GM19035 (cell line): ENCODE measurements around the gene GYPB.
"Not testable (repeated sequence)": the region's sequence is repeated elsewhere in the genome, so short reads cannot be mapped to it uniquely, and the experiment has no call there.

ENCODE experiments used
- ATAC-seq: cut with Tn5 transposase; IDR thresholded peaks from one replicate; pipeline ENCODE4 v1.9.1; 2021; ENCODE audit not compliant: unreplicated experiment

The GYPB gene

GRCh38 chr4:144016057-144016605, 3.0 kb downstream of the GYPB start:
- not testable (repeated sequence) for ATAC-seq

- no peak for ATAC-seq
These were observed 4.4 kb downstream of the GYPB start for GRCh38 chr4:144014808-144015207.

GRCh38 chr4:144008602-144009001, 10.6 kb downstream of the GYPB start:
- ATAC-seq, result not testable (repeated sequence)

- ATAC-seq, result not testable (repeated sequence)
These were observed 11.2 kb downstream of the GYPB start for GRCh38 chr4:144007960-144008359.

- not testable (repeated sequence) for ATAC-seq
These were observed 12.9 kb downstream of the GYPB start for GRCh38 chr4:144006200-144006803.

- not testable (repeated sequence) for ATAC-seq
These were observed 13.6 kb downstream of the GYPB start for GRCh38 chr4:144005558-144005953.

GRCh38 chr4:144004868-144005557, 14.2 kb downstream of the GYPB start:
- not testable (repeated sequence) for ATAC-seq

- ATAC-seq, result not testable (repeated sequence)
These were observed 15.3 kb downstream of the GYPB start for GRCh38 chr4:144003890-144004265.

- not testable (repeated sequence) for ATAC-seq
These were observed 15.8 kb downstream of the GYPB start for GRCh38 chr4:144003205-144003889.

GRCh38 chr4:144000331-144000995, 18.7 kb downstream of the GYPB start:
- ATAC-seq, result not testable (repeated sequence)

- not testable (repeated sequence) for ATAC-seq
These were observed 23.0 kb downstream of the GYPB start for GRCh38 chr4:143996193-143996592.

GRCh38 chr4:143991761-143992160, 27.4 kb downstream of the GYPB start:
- not testable (repeated sequence) for ATAC-seq

GRCh38 chr4:143990717-143991116, 28.5 kb downstream of the GYPB start:
- ATAC-seq, result not testable (repeated sequence)

GRCh38 chr4:143986180-143986579, 33.0 kb downstream of the GYPB start:
- no peak for ATAC-seq

- not testable (repeated sequence) for ATAC-seq
These were observed 38.4 kb downstream of the GYPB start for GRCh38 chr4:143980776-143981175.

- ATAC-seq, result not testable (repeated sequence)
These were observed 43.7 kb downstream of the GYPB start for GRCh38 chr4:143975527-143975926.

- ATAC-seq, result not testable (repeated sequence)
These were observed 45.2 kb downstream of the GYPB start for GRCh38 chr4:143974021-143974420.

GRCh38 chr4:143961075-143961474, 58.1 kb downstream of the GYPB start:
- ATAC-seq, result no peak

- not testable (repeated sequence) for ATAC-seq
These were observed 63.9 kb downstream of the GYPB start for GRCh38 chr4:143955306-143955705.

GRCh38 chr4:143951458-143951972, 67.7 kb downstream of the GYPB start:
- not testable (repeated sequence) for ATAC-seq

- not testable (repeated sequence) for ATAC-seq
These were observed 68.2 kb downstream of the GYPB start for GRCh38 chr4:143950967-143951366.
